ENCODE data around the gene SLC31A1.

DNA sequence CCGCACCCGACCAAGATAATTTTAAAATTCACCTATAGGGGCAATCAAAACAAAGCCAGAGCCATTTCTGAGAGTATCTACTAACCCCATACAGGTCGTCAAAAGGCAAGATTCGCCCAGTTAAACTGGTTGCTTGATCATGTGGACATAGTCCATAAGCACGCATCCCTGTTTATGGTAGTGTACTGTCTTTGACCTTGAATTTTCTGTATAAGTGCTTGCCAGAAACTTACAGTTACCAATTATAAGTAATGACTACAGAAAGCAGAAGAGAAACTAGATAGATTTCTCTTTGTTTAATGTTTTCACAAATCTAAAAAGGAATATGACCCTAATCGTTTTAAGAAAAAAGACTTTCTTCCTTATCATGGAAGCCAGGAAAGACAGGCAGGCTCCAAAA lies 25.6 kb downstream of the SLC31A1 start:
- TF ChIP-seq POLR2AphosphoS5 (IDR thresholded peaks at IDR 0.05): no peak
- TF ChIP-seq, protein P1, sequence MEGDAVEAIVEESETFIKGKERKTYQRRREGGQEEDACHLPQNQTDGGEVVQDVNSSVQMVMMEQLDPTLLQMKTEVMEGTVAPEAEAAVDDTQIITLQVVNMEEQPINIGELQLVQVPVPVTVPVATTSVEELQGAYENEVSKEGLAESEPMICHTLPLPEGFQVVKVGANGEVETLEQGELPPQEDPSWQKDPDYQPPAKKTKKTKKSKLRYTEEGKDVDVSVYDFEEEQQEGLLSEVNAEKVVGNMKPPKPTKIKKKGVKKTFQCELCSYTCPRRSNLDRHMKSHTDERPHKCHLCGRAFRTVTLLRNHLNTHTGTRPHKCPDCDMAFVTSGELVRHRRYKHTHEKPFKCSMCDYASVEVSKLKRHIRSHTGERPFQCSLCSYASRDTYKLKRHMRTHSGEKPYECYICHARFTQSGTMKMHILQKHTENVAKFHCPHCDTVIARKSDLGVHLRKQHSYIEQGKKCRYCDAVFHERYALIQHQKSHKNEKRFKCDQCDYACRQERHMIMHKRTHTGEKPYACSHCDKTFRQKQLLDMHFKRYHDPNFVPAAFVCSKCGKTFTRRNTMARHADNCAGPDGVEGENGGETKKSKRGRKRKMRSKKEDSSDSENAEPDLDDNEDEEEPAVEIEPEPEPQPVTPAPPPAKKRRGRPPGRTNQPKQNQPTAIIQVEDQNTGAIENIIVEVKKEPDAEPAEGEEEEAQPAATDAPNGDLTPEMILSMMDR (IDR thresholded peaks at IDR 0.05): no peak
